ENCODE measurements around the gene SFTPD. TPM values are rescaled to one million over a fixed set of nuclear protein-coding genes. Genes with fewer than 3 reads are reported as not detected.
A peak's percentile ranks its signal among the peaks of the same experiment; 100 is the strongest.

SFTPD gene
- total and polyA plus RNA-seq, 2 of the 8 experiments (the other 6 are each of a cell fraction or from before 2014, with no cell fraction given) = 0.21 to 0.54 TPM

- TF ChIP-seq SIRT6 (IDR thresholded peaks at IDR 0.05; ENCODE audit: low read length) (no peak), HDAC6 (IDR thresholded peaks at IDR 0.05; ENCODE audit: low read depth, low read length) (no peak), CREB1 (IDR thresholded peaks at IDR 0.05) (0 out of 2 replicates have a peak, but pooled peaks have one; percentile 27), KDM1A (IDR thresholded peaks at IDR 0.05; ENCODE audit: borderline replicate concordance, low read length) (no peak), TAF1 (IDR thresholded peaks at IDR 0.05; ENCODE audit: low read depth, low read length) (peak; percentile 53; the same call in 1 of the 2 replicates), BACH1 (IDR thresholded peaks at IDR 0.05; ENCODE audit: low read length) (no peak), POU5F1 (IDR thresholded peaks at IDR 0.05; ENCODE audit: low read depth, low read length) (no peak), KDM4A (IDR thresholded peaks at IDR 0.05; ENCODE audit: low read depth, low read length, severe bottlenecking) (peak; percentile 71), SP1 (IDR thresholded peaks at IDR 0.05; ENCODE audit: low read depth, low read length) (0 out of 2 replicates have a peak, but pooled peaks have one; percentile 7), JUN (IDR thresholded peaks at IDR 0.05; ENCODE audit: low read depth, low read length) (no peak), CHD1 (IDR thresholded peaks at IDR 0.05; ENCODE audit: low read depth, low read length) (no peak)
- TF ChIP-seq, protein P1, sequence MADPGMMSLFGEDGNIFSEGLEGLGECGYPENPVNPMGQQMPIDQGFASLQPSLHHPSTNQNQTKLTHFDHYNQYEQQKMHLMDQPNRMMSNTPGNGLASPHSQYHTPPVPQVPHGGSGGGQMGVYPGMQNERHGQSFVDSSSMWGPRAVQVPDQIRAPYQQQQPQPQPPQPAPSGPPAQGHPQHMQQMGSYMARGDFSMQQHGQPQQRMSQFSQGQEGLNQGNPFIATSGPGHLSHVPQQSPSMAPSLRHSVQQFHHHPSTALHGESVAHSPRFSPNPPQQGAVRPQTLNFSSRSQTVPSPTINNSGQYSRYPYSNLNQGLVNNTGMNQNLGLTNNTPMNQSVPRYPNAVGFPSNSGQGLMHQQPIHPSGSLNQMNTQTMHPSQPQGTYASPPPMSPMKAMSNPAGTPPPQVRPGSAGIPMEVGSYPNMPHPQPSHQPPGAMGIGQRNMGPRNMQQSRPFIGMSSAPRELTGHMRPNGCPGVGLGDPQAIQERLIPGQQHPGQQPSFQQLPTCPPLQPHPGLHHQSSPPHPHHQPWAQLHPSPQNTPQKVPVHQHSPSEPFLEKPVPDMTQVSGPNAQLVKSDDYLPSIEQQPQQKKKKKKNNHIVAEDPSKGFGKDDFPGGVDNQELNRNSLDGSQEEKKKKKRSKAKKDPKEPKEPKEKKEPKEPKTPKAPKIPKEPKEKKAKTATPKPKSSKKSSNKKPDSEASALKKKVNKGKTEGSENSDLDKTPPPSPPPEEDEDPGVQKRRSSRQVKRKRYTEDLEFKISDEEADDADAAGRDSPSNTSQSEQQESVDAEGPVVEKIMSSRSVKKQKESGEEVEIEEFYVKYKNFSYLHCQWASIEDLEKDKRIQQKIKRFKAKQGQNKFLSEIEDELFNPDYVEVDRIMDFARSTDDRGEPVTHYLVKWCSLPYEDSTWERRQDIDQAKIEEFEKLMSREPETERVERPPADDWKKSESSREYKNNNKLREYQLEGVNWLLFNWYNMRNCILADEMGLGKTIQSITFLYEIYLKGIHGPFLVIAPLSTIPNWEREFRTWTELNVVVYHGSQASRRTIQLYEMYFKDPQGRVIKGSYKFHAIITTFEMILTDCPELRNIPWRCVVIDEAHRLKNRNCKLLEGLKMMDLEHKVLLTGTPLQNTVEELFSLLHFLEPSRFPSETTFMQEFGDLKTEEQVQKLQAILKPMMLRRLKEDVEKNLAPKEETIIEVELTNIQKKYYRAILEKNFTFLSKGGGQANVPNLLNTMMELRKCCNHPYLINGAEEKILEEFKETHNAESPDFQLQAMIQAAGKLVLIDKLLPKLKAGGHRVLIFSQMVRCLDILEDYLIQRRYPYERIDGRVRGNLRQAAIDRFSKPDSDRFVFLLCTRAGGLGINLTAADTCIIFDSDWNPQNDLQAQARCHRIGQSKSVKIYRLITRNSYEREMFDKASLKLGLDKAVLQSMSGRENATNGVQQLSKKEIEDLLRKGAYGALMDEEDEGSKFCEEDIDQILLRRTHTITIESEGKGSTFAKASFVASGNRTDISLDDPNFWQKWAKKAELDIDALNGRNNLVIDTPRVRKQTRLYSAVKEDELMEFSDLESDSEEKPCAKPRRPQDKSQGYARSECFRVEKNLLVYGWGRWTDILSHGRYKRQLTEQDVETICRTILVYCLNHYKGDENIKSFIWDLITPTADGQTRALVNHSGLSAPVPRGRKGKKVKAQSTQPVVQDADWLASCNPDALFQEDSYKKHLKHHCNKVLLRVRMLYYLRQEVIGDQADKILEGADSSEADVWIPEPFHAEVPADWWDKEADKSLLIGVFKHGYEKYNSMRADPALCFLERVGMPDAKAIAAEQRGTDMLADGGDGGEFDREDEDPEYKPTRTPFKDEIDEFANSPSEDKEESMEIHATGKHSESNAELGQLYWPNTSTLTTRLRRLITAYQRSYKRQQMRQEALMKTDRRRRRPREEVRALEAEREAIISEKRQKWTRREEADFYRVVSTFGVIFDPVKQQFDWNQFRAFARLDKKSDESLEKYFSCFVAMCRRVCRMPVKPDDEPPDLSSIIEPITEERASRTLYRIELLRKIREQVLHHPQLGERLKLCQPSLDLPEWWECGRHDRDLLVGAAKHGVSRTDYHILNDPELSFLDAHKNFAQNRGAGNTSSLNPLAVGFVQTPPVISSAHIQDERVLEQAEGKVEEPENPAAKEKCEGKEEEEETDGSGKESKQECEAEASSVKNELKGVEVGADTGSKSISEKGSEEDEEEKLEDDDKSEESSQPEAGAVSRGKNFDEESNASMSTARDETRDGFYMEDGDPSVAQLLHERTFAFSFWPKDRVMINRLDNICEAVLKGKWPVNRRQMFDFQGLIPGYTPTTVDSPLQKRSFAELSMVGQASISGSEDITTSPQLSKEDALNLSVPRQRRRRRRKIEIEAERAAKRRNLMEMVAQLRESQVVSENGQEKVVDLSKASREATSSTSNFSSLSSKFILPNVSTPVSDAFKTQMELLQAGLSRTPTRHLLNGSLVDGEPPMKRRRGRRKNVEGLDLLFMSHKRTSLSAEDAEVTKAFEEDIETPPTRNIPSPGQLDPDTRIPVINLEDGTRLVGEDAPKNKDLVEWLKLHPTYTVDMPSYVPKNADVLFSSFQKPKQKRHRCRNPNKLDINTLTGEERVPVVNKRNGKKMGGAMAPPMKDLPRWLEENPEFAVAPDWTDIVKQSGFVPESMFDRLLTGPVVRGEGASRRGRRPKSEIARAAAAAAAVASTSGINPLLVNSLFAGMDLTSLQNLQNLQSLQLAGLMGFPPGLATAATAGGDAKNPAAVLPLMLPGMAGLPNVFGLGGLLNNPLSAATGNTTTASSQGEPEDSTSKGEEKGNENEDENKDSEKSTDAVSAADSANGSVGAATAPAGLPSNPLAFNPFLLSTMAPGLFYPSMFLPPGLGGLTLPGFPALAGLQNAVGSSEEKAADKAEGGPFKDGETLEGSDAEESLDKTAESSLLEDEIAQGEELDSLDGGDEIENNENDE (IDR thresholded peaks at IDR 0.05; ENCODE audit: insufficient replicate concordance, low read length) = no peak
Observed at GRCh38 chr10:79904671-79905321, 44.1 kb downstream of the SFTPD start (continued).
